ENCODE data around the gene CDKAL1. TPM values are rescaled to one million over a fixed set of nuclear protein-coding genes. Genes with fewer than 3 reads are reported as not detected.

Gene CDKAL1
- total and polyA plus RNA-seq, 2 donors = 9.8 to 19.9 TPM

- Histone ChIP-seq H3K4me1 (ENCODE audit: control insufficient read depth in 2 of 2, insufficient read depth in 2 of 2, low read length in 2 of 2) (no peaks in the 10 kb centered on the region), H3K36me3 (ENCODE audit: control insufficient read depth in 2 of 2, insufficient read depth in 2 of 2, low read length in 1 of 2) (peaks cover 0 to 6% of the 10 kb centered on the region in 2 donors), H3K4me3 (ENCODE audit: low read length in 2 of 2) (no peak overlapping the region), H3K9me3 (ENCODE audit: control insufficient read depth in 2 of 2, insufficient read depth in 1 of 2, low read length in 1 of 2) (peaks cover 0 to 3% of the 10 kb centered on the region in 2 donors), H3K27ac (ENCODE audit: low read depth in 1 of 2, low read length in 1 of 2) (no peak overlapping the region), H3K27me3 (ENCODE audit: control insufficient read depth in 2 of 2, insufficient read depth in 1 of 2, low read length in 1 of 2) (no peaks in the 10 kb centered on the region)
- 83% methylated on average over 7 of the region's 7 CpGs for WGBS
- no peak for DNase-seq (ENCODE audit: low read depth in 6 of 9, low spot score in 9 of 9)
These were observed 688.4 kb downstream of the CDKAL1 start for GRCh38 chr6:21222656-21223055.

- no peak overlapping the region for H3K27ac ChIP-seq (ENCODE audit: low read depth in 1 of 2, low read length in 1 of 2)
- peaks cover 2 to 6% of the 10 kb centered on the region in 2 donors for H3K36me3 ChIP-seq (ENCODE audit: control insufficient read depth in 2 of 2, insufficient read depth in 2 of 2, low read length in 1 of 2)
- no peak for DNase-seq (ENCODE audit: low read depth in 6 of 9, low spot score in 9 of 9)
- no peak overlapping the region for H3K4me3 ChIP-seq (ENCODE audit: low read length in 2 of 2)
- no peaks in the 10 kb centered on the region for H3K27me3 ChIP-seq (ENCODE audit: control insufficient read depth in 2 of 2, insufficient read depth in 1 of 2, low read length in 1 of 2)
- no peaks in the 10 kb centered on the region for H3K4me1 ChIP-seq (ENCODE audit: control insufficient read depth in 2 of 2, insufficient read depth in 2 of 2, low read length in 2 of 2)
- WGBS = 97% methylated on average over 5 of the region's 5 CpGs
- peaks cover 0 to 3% of the 10 kb centered on the region in 2 donors for H3K9me3 ChIP-seq (ENCODE audit: control insufficient read depth in 2 of 2, insufficient read depth in 1 of 2, low read length in 1 of 2)
These were observed 691.7 kb downstream of the CDKAL1 start for GRCh38 chr6:21225912-21226311.

- no peak overlapping the region for H3K27ac ChIP-seq (ENCODE audit: low read depth in 1 of 2, low read length in 1 of 2)
- no peak overlapping the region for H3K4me3 ChIP-seq (ENCODE audit: low read length in 2 of 2)
- no peaks in the 10 kb centered on the region for H3K27me3 ChIP-seq (ENCODE audit: control insufficient read depth in 2 of 2, insufficient read depth in 1 of 2, low read length in 1 of 2)
- 96% methylated on average over 6 of the region's 6 CpGs for WGBS
- peaks cover 0 to 3% of the 10 kb centered on the region in 2 donors for H3K9me3 ChIP-seq (ENCODE audit: control insufficient read depth in 2 of 2, insufficient read depth in 1 of 2, low read length in 1 of 2)
- peaks cover 2 to 6% of the 10 kb centered on the region in 2 donors for H3K36me3 ChIP-seq (ENCODE audit: control insufficient read depth in 2 of 2, insufficient read depth in 2 of 2, low read length in 1 of 2)
- H3K4me1 ChIP-seq (ENCODE audit: control insufficient read depth in 2 of 2, insufficient read depth in 2 of 2, low read length in 2 of 2) = no peaks in the 10 kb centered on the region
- DNase-seq (ENCODE audit: low read depth in 6 of 9, low spot score in 9 of 9) = no peak
These were observed 693.2 kb downstream of the CDKAL1 start for GRCh38 chr6:21227486-21227885.

GRCh38 chr6:21228411-21228810, 694.2 kb downstream of the CDKAL1 start:
- Histone ChIP-seq H3K27me3 (ENCODE audit: control insufficient read depth in 2 of 2, insufficient read depth in 1 of 2, low read length in 1 of 2) (no peaks in the 10 kb centered on the region), H3K4me3 (ENCODE audit: low read length in 2 of 2) (no peak overlapping the region), H3K4me1 (ENCODE audit: control insufficient read depth in 2 of 2, insufficient read depth in 2 of 2, low read length in 2 of 2) (no peaks in the 10 kb centered on the region), H3K9me3 (ENCODE audit: control insufficient read depth in 2 of 2, insufficient read depth in 1 of 2, low read length in 1 of 2) (peaks cover 0 to 3% of the 10 kb centered on the region in 2 donors), H3K36me3 (ENCODE audit: control insufficient read depth in 2 of 2, insufficient read depth in 2 of 2, low read length in 1 of 2) (peaks cover 6% of the 10 kb centered on the region in 2 donors), H3K27ac (ENCODE audit: low read depth in 1 of 2, low read length in 1 of 2) (no peak overlapping the region)
- 95% methylated on average over 2 of the region's 2 CpGs for WGBS
- DNase-seq (ENCODE audit: low read depth in 6 of 9, low spot score in 9 of 9) = no peak

GRCh38 chr6:21228876-21229460, 694.7 kb downstream of the CDKAL1 start:
- no peaks in the 10 kb centered on the region for H3K27me3 ChIP-seq (ENCODE audit: control insufficient read depth in 2 of 2, insufficient read depth in 1 of 2, low read length in 1 of 2)
- H3K36me3 ChIP-seq (ENCODE audit: control insufficient read depth in 2 of 2, insufficient read depth in 2 of 2, low read length in 1 of 2) = peaks cover 6 to 9% of the 10 kb centered on the region in 2 donors
- 97% methylated on average over 6 of the region's 6 CpGs for WGBS
- H3K4me1 ChIP-seq (ENCODE audit: control insufficient read depth in 2 of 2, insufficient read depth in 2 of 2, low read length in 2 of 2) = no peaks in the 10 kb centered on the region
- H3K27ac ChIP-seq (ENCODE audit: low read depth in 1 of 2, low read length in 1 of 2) = no peak overlapping the region
- no peak overlapping the region for H3K4me3 ChIP-seq (ENCODE audit: low read length in 2 of 2)
- peaks cover 0 to 3% of the 10 kb centered on the region in 2 donors for H3K9me3 ChIP-seq (ENCODE audit: control insufficient read depth in 2 of 2, insufficient read depth in 1 of 2, low read length in 1 of 2)
- no peak for DNase-seq (ENCODE audit: low read depth in 6 of 9, low spot score in 9 of 9)

- WGBS = 97% methylated on average over 5 of the region's 5 CpGs
- peaks cover 3 to 6% of the 10 kb centered on the region in 2 donors for H3K36me3 ChIP-seq (ENCODE audit: control insufficient read depth in 2 of 2, insufficient read depth in 2 of 2, low read length in 1 of 2)
These were observed 696.3 kb downstream of the CDKAL1 start for GRCh38 chr6:21230536-21230935.

GRCh38 chr6:21235162-21235561, 700.9 kb downstream of the CDKAL1 start:
- no peak overlapping the region for H3K4me3 ChIP-seq (ENCODE audit: low read length in 2 of 2)
- H3K27me3 ChIP-seq (ENCODE audit: control insufficient read depth in 2 of 2, insufficient read depth in 1 of 2, low read length in 1 of 2) = no peaks in the 10 kb centered on the region
- DNase-seq (ENCODE audit: low read depth in 6 of 9, low spot score in 9 of 9) = no peak
- no peaks in the 10 kb centered on the region for H3K4me1 ChIP-seq (ENCODE audit: control insufficient read depth in 2 of 2, insufficient read depth in 2 of 2, low read length in 2 of 2)
- H3K9me3 ChIP-seq (ENCODE audit: control insufficient read depth in 2 of 2, insufficient read depth in 1 of 2, low read length in 1 of 2) = no peaks in the 10 kb centered on the region
- no peak overlapping the region for H3K27ac ChIP-seq (ENCODE audit: low read depth in 1 of 2, low read length in 1 of 2)
- H3K36me3 ChIP-seq (ENCODE audit: control insufficient read depth in 2 of 2, insufficient read depth in 2 of 2, low read length in 1 of 2) = peaks cover 3 to 4% of the 10 kb centered on the region in 2 donors

More at GRCh38 chr6:21230536-21230935, 696.3 kb downstream of the CDKAL1 start:
- Histone ChIP-seq H3K4me1 (ENCODE audit: control insufficient read depth in 2 of 2, insufficient read depth in 2 of 2, low read length in 2 of 2) (no peaks in the 10 kb centered on the region), H3K27me3 (ENCODE audit: control insufficient read depth in 2 of 2, insufficient read depth in 1 of 2, low read length in 1 of 2) (no peaks in the 10 kb centered on the region), H3K27ac (ENCODE audit: low read depth in 1 of 2, low read length in 1 of 2) (no peak overlapping the region), H3K9me3 (ENCODE audit: control insufficient read depth in 2 of 2, insufficient read depth in 1 of 2, low read length in 1 of 2) (no peaks in the 10 kb centered on the region), H3K4me3 (ENCODE audit: low read length in 2 of 2) (no peak overlapping the region)
- no peak for DNase-seq (ENCODE audit: low read depth in 6 of 9, low spot score in 9 of 9)

GRCh38 chr6:21238208-21238607, 704.0 kb downstream of the CDKAL1 start:
- Histone ChIP-seq H3K36me3 (ENCODE audit: control insufficient read depth in 2 of 2, insufficient read depth in 2 of 2, low read length in 1 of 2) (peaks cover 1 to 3% of the 10 kb centered on the region in 2 donors), H3K4me1 (ENCODE audit: control insufficient read depth in 2 of 2, insufficient read depth in 2 of 2, low read length in 2 of 2) (no peaks in the 10 kb centered on the region), H3K9me3 (ENCODE audit: control insufficient read depth in 2 of 2, insufficient read depth in 1 of 2, low read length in 1 of 2) (no peaks in the 10 kb centered on the region), H3K4me3 (ENCODE audit: low read length in 2 of 2) (no peak overlapping the region), H3K27me3 (ENCODE audit: control insufficient read depth in 2 of 2, insufficient read depth in 1 of 2, low read length in 1 of 2) (no peaks in the 10 kb centered on the region), H3K27ac (ENCODE audit: low read depth in 1 of 2, low read length in 1 of 2) (no peak overlapping the region)
- no peak for DNase-seq (ENCODE audit: low read depth in 6 of 9, low spot score in 9 of 9)
- WGBS = 97% methylated on average over 2 of the region's 2 CpGs

GRCh38 chr6:21240709-21241108, 706.5 kb downstream of the CDKAL1 start:
- no peak overlapping the region for H3K4me3 ChIP-seq (ENCODE audit: low read length in 2 of 2)
- no peaks in the 10 kb centered on the region for H3K27me3 ChIP-seq (ENCODE audit: control insufficient read depth in 2 of 2, insufficient read depth in 1 of 2, low read length in 1 of 2)
- no peaks in the 10 kb centered on the region for H3K4me1 ChIP-seq (ENCODE audit: control insufficient read depth in 2 of 2, insufficient read depth in 2 of 2, low read length in 2 of 2)
- WGBS = 98% methylated on average over 2 of the region's 2 CpGs
- no peak overlapping the region for H3K27ac ChIP-seq (ENCODE audit: low read depth in 1 of 2, low read length in 1 of 2)
- DNase-seq (ENCODE audit: low read depth in 6 of 9, low spot score in 9 of 9) = no peak
- H3K9me3 ChIP-seq (ENCODE audit: control insufficient read depth in 2 of 2, insufficient read depth in 1 of 2, low read length in 1 of 2) = no peaks in the 10 kb centered on the region
- no peaks in the 10 kb centered on the region for H3K36me3 ChIP-seq (ENCODE audit: control insufficient read depth in 2 of 2, insufficient read depth in 2 of 2, low read length in 1 of 2)

Data from thymus (tissue), 11 donors.